B cell (primary cell): ENCODE results near the gene ELMOD3. TPM values are rescaled to one million over a fixed set of nuclear protein-coding genes. Genes with fewer than 3 reads are reported as not detected.

Experiments used
- ATAC-seq: fragments of 200-7000 bp; cut with Tn5 transposase; one replicate; pipeline ENCODE4 v1.10.0; 2021; ENCODE audit warnings: low read depth, mild to moderate bottlenecking, moderate number of reproducible peaks, moderate library complexity
- CTCF ChIA-PET: fragments of 350-600 bp; sonication (Branson Sonifier 250); formaldehyde crosslinking; loops from one replicate; lab custom pipeline; 2021; ENCODE audit warnings: antibody characterized with exemption, inconsistent platforms; lab: Charles Lee
- POLR2A ChIA-PET: fragments of 350-600 bp; sonication (Branson Sonifier 250); formaldehyde crosslinking; loops from one replicate; lab custom pipeline; 2021; ENCODE audit warnings: antibody characterized with exemption; lab: Charles Lee
- DNase-seq: peaks from one replicate; pipeline ENCODE4 v3.0.0; 2013
- H2AFZ ChIP-seq: 2 replicates; pipeline ENCODE4 v1.6.1; 2012; ENCODE audit warnings: mild to moderate bottlenecking, low read depth, low read length; ENCODE audit not compliant: insufficient read depth, poor library complexity, severe bottlenecking
- H3K27ac ChIP-seq, 2 donors: 1 replicate in 1 of 2; 2 replicates in 1 of 2; pipeline ENCODE4 v1.5.1; 2012 to 2013; ENCODE audit warnings: low read length in 2 of 2, mild to moderate bottlenecking in 2 of 2, moderate library complexity in 1 of 2
- H3K27me3 ChIP-seq, 4 experiments: fragments of 200-600 bp in 1 of 4; sonication (generic) in 1 of 4; replicated peaks in 1 of 4; 1 replicate in 2 of 4; 2 replicates in 2 of 4; pipeline versions ENCODE4 v1.6.1 to v1.7.0; 2013 to 2016; ENCODE audit warnings: low read length in 3 of 4, mild to moderate bottlenecking in 2 of 4, mixed read lengths in 1 of 4, moderate library complexity in 1 of 4; ENCODE audit not compliant: insufficient read depth in 4 of 4, control insufficient read depth in 3 of 4; ENCODE audit errors: control extremely low read depth in 1 of 4
- H3K36me3 ChIP-seq, 2 experiments: replicated peaks in 1 of 2; 1 replicate in 1 of 2; 2 replicates in 1 of 2; pipeline versions ENCODE4 v1.6.1 to v1.7.1; 2013; ENCODE audit warnings: low read length in 1 of 2; ENCODE audit not compliant: insufficient read depth in 2 of 2, control insufficient read depth in 1 of 2; ENCODE audit errors: control extremely low read depth in 1 of 2, extremely low read depth in 1 of 2
- H3K4me1 ChIP-seq, 2 donors: fragments of 200-600 bp in 1 of 2; sonication (generic) in 1 of 2; 1 replicate in 1 of 2; 2 replicates in 1 of 2; pipeline versions ENCODE4 v1.5.1 to v1.6.1; 2013 to 2017; ENCODE audit warnings: low read length in 2 of 2; ENCODE audit not compliant: control insufficient read depth in 2 of 2, insufficient read depth in 2 of 2
- H3K4me2 ChIP-seq: replicated peaks from 2 replicates; pipeline ENCODE3; 2012; ENCODE audit warnings: mild to moderate bottlenecking, low read depth, low read length; ENCODE audit not compliant: poor library complexity, severe bottlenecking
- H3K4me3 ChIP-seq, 5 experiments: fragments of 200-600 bp in 1 of 5; sonication (generic) in 1 of 5; 1 replicate in 3 of 5; 2 replicates in 2 of 5; pipeline versions ENCODE4 v1.5.1 to v1.7.0; 2011 to 2016; ENCODE audit warnings: low read length in 4 of 5, mild to moderate bottlenecking in 4 of 5, low read depth in 2 of 5, control low read depth in 1 of 5, moderate library complexity in 1 of 5; ENCODE audit not compliant: insufficient read depth in 1 of 5; ENCODE audit errors: control extremely low read depth in 1 of 5, extremely low read depth in 1 of 5
- H3K79me2 ChIP-seq: fragments of 200-600 bp; sonication (generic); one replicate; pipeline ENCODE4 v1.6.0; 2016; ENCODE audit warnings: low read length; ENCODE audit not compliant: control insufficient read depth, insufficient read depth
- H3K9ac ChIP-seq: fragments of 200-600 bp; sonication (generic); 2 replicates; pipeline ENCODE4 v1.6.1; 2017; ENCODE audit warnings: mild to moderate bottlenecking, low read length, moderate library complexity
- H3K9me3 ChIP-seq, 3 donors: one replicate each; pipeline versions ENCODE4 v1.6.1 to v1.7.1; 2013; ENCODE audit warnings: low read length in 2 of 3; ENCODE audit not compliant: control insufficient read depth in 2 of 3, insufficient read depth in 1 of 3; ENCODE audit errors: control extremely low read depth in 1 of 3
- H4K20me1 ChIP-seq: 2 replicates; pipeline ENCODE4 v1.6.0; 2012; ENCODE audit warnings: mild to moderate bottlenecking, low read length; ENCODE audit not compliant: insufficient read depth, control insufficient read depth, poor library complexity, severe bottlenecking
- H3K27ac Mint-ChIP-seq: one replicate; pipeline ENCODE4 v1.8.0; 2021; ENCODE audit warnings: mixed read lengths
- H3K27me3 Mint-ChIP-seq: one replicate; pipeline ENCODE4 v1.8.0; 2021; ENCODE audit warnings: mixed read lengths
- H3K4me1 Mint-ChIP-seq: one replicate; pipeline ENCODE4 v1.8.0; 2021; ENCODE audit warnings: mixed read lengths
- H3K4me3 Mint-ChIP-seq: one replicate; pipeline ENCODE4 v1.8.0; 2021; ENCODE audit warnings: mixed read lengths
- H3K9me3 Mint-ChIP-seq: one replicate; pipeline ENCODE4 v1.8.0; 2022; ENCODE audit warnings: mixed read lengths; ENCODE audit not compliant: insufficient read depth
- EZH2 ChIP-seq: IDR thresholded peaks from 2 replicates; pipeline ENCODE4 v1.6.1; 2012; ENCODE audit warnings: borderline replicate concordance, low read depth, mild to moderate bottlenecking, moderate library complexity, low read length; ENCODE audit not compliant: insufficient read depth, poor library complexity, severe bottlenecking
- WGBS: methylation state at CpG from one replicate; pipeline ENCODE4 v1.1.5; 2013; ENCODE audit warnings: missing lambda C conversion rate; ENCODE audit not compliant: insufficient coverage; 5-methylcytosine and 5-hydroxymethylcytosine counted together
- intact Hi-C: fragments of 100-400 bp; cut with micrococcal nuclease; formaldehyde crosslinking; loops from one replicate; pipeline ENCODE4 v1.10.0; 2022
- polyA plus RNA-seq: library from polyadenylated mRNA; depleted of rRNA; stranded (reverse); fragments of >200 nt; gene quantifications from 2 replicates; pipeline ENCODE4 v1.2.3, GENCODE V29; 2012
- total RNA-seq, 2 donors: library from RNA; stranded (reverse); fragments of 120-200 nt in 1 of 2; gene quantifications; 1 replicate in 1 of 2; 2 replicates in 1 of 2; pipeline versions ENCODE4 v1.2.3 to v1.2.4, GENCODE V29; 2013 to 2022
- TF ChIP-seq, protein P1 (sequence below): fragments of 200-600 bp; IDR thresholded peaks from one replicate; pipeline ENCODE4 v1.8.0; 2022; ENCODE audit warnings: antibody characterized with exemption, mild to moderate bottlenecking

The ELMOD3 gene
- total and polyA plus RNA-seq, 2 donors (not counting 1 experiment from before 2014, with no cell fraction given), result 34.3 to 57.6 TPM

DNA sequence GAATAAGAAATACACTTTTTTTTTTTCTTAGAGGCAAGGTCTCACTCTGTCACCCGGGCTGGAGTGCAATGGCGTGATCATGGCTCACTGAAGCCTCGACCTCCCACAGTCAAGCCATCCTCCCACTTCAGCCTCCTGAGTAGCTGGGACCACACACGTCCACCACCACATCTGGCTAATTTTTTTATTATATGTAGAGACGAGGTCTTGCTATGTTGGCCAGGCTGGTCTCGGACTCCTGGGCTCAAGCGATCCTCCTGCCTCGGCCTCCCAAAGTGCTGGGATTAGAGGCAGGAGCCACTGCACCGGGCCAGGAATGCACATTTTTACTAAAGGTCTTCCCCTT is 29.1 kb upstream of the ELMOD3 start:
- peaks cover 1 to 66% of the 10 kb centered on the region in 2 experiments for H3K36me3 ChIP-seq
- peak overlapping the region in 1 of 2 donors; percentile 99 for H3K27ac ChIP-seq
- H3K27ac Mint-ChIP-seq, result peak overlapping the region; percentile 61
- H3K4me3 Mint-ChIP-seq, result peak overlapping the region; percentile 100
- H3K4me2 ChIP-seq, result peak overlapping the region; percentile 84
- ChIA-PET POLR2A (interaction anchor here (3.4 kb wide), 1 partner anchor 29 kb away, joined by 25 read pairs; the partner anchor contains the start of genes ELMOD3 and RETSAT), CTCF (interaction anchor here (0.7 to 3.1 kb wide), 3 partner anchors 25 to 789 kb away, joined by 3 to 11 read pairs (median 3); no protein-coding TSS in a partner anchor)
- intact Hi-C loops, result loop anchor here (5.0 kb wide), 2 partner anchors 67 to 87 kb away; partner anchors contain the start of gene CAPG
- TF ChIP-seq, protein P1, sequence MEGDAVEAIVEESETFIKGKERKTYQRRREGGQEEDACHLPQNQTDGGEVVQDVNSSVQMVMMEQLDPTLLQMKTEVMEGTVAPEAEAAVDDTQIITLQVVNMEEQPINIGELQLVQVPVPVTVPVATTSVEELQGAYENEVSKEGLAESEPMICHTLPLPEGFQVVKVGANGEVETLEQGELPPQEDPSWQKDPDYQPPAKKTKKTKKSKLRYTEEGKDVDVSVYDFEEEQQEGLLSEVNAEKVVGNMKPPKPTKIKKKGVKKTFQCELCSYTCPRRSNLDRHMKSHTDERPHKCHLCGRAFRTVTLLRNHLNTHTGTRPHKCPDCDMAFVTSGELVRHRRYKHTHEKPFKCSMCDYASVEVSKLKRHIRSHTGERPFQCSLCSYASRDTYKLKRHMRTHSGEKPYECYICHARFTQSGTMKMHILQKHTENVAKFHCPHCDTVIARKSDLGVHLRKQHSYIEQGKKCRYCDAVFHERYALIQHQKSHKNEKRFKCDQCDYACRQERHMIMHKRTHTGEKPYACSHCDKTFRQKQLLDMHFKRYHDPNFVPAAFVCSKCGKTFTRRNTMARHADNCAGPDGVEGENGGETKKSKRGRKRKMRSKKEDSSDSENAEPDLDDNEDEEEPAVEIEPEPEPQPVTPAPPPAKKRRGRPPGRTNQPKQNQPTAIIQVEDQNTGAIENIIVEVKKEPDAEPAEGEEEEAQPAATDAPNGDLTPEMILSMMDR, result no peak
- TF ChIP-seq EZH2, result no peak
- peaks cover 82% of the 10 kb centered on the region for H3K79me2 ChIP-seq
- H3K4me1 ChIP-seq, result peaks cover 42 to 55% of the 10 kb centered on the region in 2 donors
- no peaks in the 10 kb centered on the region for H3K27me3 ChIP-seq
- H4K20me1 ChIP-seq, result peaks cover 66% of the 10 kb centered on the region
- ATAC-seq (no peak), DNase-seq (no peak)
- peaks cover 80% of the 10 kb centered on the region for H3K4me1 Mint-ChIP-seq
- H3K27me3 Mint-ChIP-seq, result no peaks in the 10 kb centered on the region
- H3K9me3 Mint-ChIP-seq, result no peaks in the 10 kb centered on the region
- H3K9me3 ChIP-seq, result no peaks in the 10 kb centered on the region
- peak overlapping the region; percentile 44 to 96 (median 86) for H3K4me3 ChIP-seq
- 44% methylated on average over 6 of the region's 9 CpGs for WGBS
- no peak overlapping the region for H2AFZ ChIP-seq
- H3K9ac ChIP-seq, result peak overlapping the region; percentile 90
